RWPE2 (cell line): ENCODE results near the gene DGKZ.

Experiments used
- ATAC-seq: fragments of 200-7000 bp; cut with Tn5 transposase; 3 replicates; pipeline ENCODE4 v1.9.1; 2021; ENCODE audit warnings: low read depth
- DNase-seq: peaks from one replicate; pipeline ENCODE4 v3.0.0-alpha.2; 2020; ENCODE audit warnings: low spot score
- H3K27ac ChIP-seq: fragments of 450-650 bp; 2 replicates; pipeline ENCODE4 v1.5.1; 2017; ENCODE audit warnings: mild to moderate bottlenecking; ENCODE audit not compliant: poor library complexity, severe bottlenecking
- H3K27me3 ChIP-seq: fragments of 250-450 bp; sonication (Bioruptor Pico); 2 replicates; pipeline ENCODE4 v1.5.1; 2021; ENCODE audit warnings: mild to moderate bottlenecking, moderate library complexity; ENCODE audit not compliant: insufficient read depth, poor library complexity, severe bottlenecking
- H3K36me3 ChIP-seq: fragments of 250-450 bp; sonication (Bioruptor Pico); 2 replicates; pipeline ENCODE4 v1.5.1; 2020; ENCODE audit warnings: low read depth, mild to moderate bottlenecking, moderate library complexity
- H3K4me1 ChIP-seq: fragments of 250-450 bp; sonication (Bioruptor Pico); 2 replicates; pipeline ENCODE4 v1.5.1; 2021; ENCODE audit warnings: mild to moderate bottlenecking, moderate library complexity; ENCODE audit not compliant: insufficient read depth, poor library complexity, severe bottlenecking
- H3K4me3 ChIP-seq: fragments of 250-450 bp; sonication (Bioruptor Pico); 2 replicates; pipeline ENCODE4 v1.5.1; 2021; ENCODE audit warnings: mild to moderate bottlenecking, moderate library complexity; ENCODE audit not compliant: severe bottlenecking
- H3K9me3 ChIP-seq: fragments of 250-450 bp; sonication (Bioruptor Pico); 2 replicates; pipeline ENCODE4 v1.5.1; 2021; ENCODE audit warnings: mild to moderate bottlenecking, moderate library complexity; ENCODE audit not compliant: severe bottlenecking
- TF ChIP-seq, protein P1 (sequence below): fragments of 450-650 bp; IDR thresholded peaks from one replicate; pipeline ENCODE4 v1.5.1; 2017; ENCODE audit warnings: mild to moderate bottlenecking, moderate library complexity; ENCODE audit not compliant: poor library complexity, severe bottlenecking

DGKZ gene

DNA sequence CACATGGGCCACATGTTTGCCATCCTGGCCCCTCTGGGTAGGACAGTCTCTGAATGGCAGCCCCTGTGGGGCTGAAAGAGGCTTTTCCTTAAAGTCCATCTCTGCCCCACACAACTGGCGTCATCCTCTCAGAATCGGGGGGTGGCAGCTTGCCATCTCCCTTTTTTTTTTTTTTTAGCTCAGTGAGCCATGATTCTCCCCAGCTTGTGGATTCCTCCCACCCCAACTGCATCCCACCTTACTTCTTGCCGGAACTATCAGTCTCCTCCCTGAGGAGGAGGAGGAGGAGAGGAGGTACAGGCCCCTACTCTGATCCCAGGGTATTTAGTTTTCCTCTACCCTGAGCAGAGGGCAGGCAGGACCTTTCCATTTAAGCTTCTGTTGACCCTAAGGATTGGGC is 3.4 kb downstream of the DGKZ start:
- Histone ChIP-seq H3K27ac (no peak overlapping the region), H3K36me3 (peaks cover 6% of the 10 kb centered on the region; the same call in 1 of the 2 replicates), H3K4me3 (no peak overlapping the region), H3K27me3 (no peaks in the 10 kb centered on the region), H3K9me3 (no peaks in the 10 kb centered on the region), H3K4me1 (peaks cover 2% of the 10 kb centered on the region)
- TF ChIP-seq, protein P1, sequence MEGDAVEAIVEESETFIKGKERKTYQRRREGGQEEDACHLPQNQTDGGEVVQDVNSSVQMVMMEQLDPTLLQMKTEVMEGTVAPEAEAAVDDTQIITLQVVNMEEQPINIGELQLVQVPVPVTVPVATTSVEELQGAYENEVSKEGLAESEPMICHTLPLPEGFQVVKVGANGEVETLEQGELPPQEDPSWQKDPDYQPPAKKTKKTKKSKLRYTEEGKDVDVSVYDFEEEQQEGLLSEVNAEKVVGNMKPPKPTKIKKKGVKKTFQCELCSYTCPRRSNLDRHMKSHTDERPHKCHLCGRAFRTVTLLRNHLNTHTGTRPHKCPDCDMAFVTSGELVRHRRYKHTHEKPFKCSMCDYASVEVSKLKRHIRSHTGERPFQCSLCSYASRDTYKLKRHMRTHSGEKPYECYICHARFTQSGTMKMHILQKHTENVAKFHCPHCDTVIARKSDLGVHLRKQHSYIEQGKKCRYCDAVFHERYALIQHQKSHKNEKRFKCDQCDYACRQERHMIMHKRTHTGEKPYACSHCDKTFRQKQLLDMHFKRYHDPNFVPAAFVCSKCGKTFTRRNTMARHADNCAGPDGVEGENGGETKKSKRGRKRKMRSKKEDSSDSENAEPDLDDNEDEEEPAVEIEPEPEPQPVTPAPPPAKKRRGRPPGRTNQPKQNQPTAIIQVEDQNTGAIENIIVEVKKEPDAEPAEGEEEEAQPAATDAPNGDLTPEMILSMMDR: no peak
- ATAC-seq (no peak), DNase-seq (no peak)

DNA sequence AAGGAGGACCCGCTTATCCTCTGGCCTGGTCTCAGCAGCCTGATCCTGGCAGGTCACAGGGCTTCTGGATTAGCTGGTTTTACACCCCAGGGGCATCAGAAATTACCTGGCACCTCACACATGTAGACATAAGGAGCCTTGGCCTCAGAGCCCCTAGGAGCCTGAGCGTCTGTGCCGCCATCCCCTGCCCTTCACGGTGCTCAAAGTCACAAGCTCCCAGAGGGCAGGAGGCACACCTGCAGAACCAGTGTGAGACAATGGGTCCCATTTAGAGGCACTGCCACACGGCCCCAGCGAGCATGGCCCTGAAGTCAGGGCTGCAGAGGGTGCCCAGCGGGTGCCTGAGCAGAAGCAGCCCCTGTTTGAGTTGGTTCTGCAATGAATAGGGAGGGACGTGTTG is 3.9 kb downstream of the DGKZ start:
- Histone ChIP-seq H3K9me3 (no peaks in the 10 kb centered on the region), H3K4me3 (no peak overlapping the region), H3K4me1 (peaks cover 2% of the 10 kb centered on the region), H3K27ac (no peak overlapping the region), H3K27me3 (no peaks in the 10 kb centered on the region), H3K36me3 (peaks cover 10% of the 10 kb centered on the region)
- TF ChIP-seq, protein P1: no peak
- ATAC-seq (no peak), DNase-seq (no peak)

DNA sequence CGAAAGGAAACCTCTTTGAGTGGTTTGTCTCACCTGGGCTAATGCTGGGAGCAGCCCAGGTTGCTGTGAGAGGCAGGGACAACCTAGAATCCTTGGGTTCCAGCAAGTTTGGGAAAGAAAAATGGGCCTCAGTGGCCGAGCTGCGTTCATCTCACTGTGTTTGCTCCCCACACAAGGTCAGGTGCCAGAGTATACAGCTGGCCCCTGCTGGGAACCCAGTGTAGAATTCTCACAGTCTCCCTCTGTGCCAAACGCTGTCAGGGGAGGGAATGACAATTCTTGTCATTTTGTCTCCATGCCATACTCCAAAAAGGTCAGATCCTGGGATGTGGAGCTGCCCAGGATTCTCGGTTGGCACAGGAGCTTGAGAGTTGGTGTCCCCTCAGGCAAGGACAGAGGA is 4.3 kb downstream of the DGKZ start:
- H3K36me3 ChIP-seq: peaks cover 12% of the 10 kb centered on the region
- H3K9me3 ChIP-seq: no peaks in the 10 kb centered on the region
- H3K4me3 ChIP-seq: no peak overlapping the region
- no peak for ATAC-seq
- H3K4me1 ChIP-seq: peaks cover 7% of the 10 kb centered on the region
- H3K27ac ChIP-seq: peak overlapping the region; percentile 44
- no peaks in the 10 kb centered on the region for H3K27me3 ChIP-seq
- DNase-seq: no peak
- TF ChIP-seq, protein P1: no peak

DNA sequence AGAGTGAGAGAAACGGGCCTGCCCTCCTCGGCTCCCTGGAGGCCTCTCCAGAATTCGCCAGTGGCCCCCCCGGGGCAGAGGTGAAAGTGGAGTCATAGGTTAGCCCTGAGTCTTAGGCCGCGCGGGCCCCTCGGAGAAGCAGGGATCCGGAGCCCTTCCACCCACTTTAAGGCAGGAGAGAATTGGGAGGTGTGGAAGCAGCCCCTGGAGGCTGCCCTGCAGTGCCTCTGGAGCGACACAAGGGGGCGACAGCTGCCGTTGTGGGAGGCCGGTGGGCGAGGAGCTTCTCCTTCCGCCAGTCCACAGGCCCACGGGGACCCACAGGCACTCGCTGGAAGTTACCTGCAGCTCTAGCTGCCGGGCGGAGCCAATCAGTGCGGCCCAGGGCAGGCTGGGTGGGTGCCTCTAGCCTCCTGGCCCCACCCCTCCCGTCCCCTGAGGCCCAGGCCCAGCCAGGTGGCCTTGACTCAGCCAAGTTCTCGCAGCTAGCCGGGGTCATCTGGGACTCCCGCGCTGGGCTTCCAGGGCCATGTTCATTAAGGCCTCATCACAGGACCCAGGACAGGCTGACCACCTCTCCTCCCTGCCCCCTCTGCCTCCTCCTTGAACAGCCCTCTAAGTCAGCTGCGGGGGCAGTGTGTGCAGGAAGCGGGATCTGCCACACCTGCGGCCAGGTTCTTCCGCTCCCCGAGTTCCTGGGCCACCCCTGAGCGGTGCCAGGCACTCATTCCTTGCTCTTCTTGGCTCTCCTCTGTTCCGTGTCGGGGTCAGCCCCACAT is 5.0 kb downstream of the DGKZ start:
- ATAC-seq (peak; percentile 48), DNase-seq (no peak)
- peak overlapping the region; percentile 15 for H3K4me3 ChIP-seq
- no peaks in the 10 kb centered on the region for H3K9me3 ChIP-seq
- H3K27me3 ChIP-seq: no peaks in the 10 kb centered on the region
- peaks cover 13% of the 10 kb centered on the region for H3K4me1 ChIP-seq
- TF ChIP-seq, protein P1: peak; percentile 74
- peaks cover 12% of the 10 kb centered on the region for H3K36me3 ChIP-seq
- peak overlapping the region; percentile 44 for H3K27ac ChIP-seq

DNA sequence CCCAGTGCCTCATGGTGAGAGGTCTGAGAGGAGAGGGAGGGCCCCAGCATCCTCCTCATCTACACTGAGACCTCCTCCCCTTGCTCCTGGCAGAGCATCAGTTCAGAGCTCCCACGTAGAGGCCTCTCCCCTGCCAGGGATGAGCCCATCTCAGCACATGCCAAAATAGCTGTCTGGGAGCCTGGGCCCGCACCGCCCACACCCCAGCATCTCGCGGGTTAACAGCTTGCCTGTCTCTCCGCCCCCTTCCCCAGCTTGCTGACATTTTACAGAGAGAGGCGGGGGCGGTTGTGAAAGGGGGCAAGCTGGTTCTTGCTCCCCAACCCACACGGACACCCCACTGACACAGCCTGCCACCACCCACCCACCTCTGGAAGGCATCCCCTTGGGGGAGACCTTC is 6.4 kb downstream of the DGKZ start:
- TF ChIP-seq, protein P1: no peak
- Histone ChIP-seq H3K27me3 (no peaks in the 10 kb centered on the region), H3K4me1 (peaks cover 19% of the 10 kb centered on the region), H3K9me3 (no peaks in the 10 kb centered on the region), H3K27ac (peak overlapping the region; percentile 44), H3K36me3 (peaks cover 12% of the 10 kb centered on the region), H3K4me3 (no peak overlapping the region)
- ATAC-seq (no peak), DNase-seq (no peak)
